ENCODE results near the gene SEMA3D. TPM values are rescaled to one million over a fixed set of nuclear protein-coding genes. Genes with fewer than 3 reads are reported as not detected.
A peak's percentile ranks its signal among the peaks of the same experiment; 100 is the strongest.

SEMA3D gene
- total RNA-seq, 4 donors from 2014 or later: 4.8 to 12.7 (median 9.8) TPM

DNA sequence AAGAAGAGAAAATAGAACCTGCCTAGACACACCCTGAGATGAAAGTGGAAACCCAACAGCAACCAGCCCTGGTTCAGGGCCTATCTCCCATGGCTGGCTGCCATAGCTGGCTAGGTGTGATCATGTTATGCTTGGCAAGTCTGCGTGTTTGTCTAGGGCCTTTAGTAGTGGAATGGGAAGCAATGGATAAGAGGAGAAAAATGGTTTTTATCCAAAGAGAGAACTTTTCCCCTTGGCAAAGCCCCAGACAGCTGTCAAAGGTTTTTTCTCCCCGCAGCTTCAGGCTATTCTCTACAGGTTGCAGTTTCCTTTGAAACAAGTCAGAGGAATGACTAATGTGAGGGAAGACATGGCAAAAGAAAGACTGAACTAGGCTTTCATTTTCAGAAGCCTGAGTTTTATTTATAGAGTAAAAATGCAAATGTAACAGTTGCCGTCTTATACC lies 161.5 kb downstream of the SEMA3D start:
- Histone ChIP-seq H3K36me3 (no peaks in the 10 kb centered on the region), H3K27me3 (no peaks in the 10 kb centered on the region), H3K4me1 (no peaks in the 10 kb centered on the region), H3K4me3 (no peak overlapping the region), H3K27ac (no peak overlapping the region), H3K9me3 (no peaks in the 10 kb centered on the region)
- DNase-seq (ENCODE audit: low spot score in 2 of 2): no peak
- TF ChIP-seq, protein P1, sequence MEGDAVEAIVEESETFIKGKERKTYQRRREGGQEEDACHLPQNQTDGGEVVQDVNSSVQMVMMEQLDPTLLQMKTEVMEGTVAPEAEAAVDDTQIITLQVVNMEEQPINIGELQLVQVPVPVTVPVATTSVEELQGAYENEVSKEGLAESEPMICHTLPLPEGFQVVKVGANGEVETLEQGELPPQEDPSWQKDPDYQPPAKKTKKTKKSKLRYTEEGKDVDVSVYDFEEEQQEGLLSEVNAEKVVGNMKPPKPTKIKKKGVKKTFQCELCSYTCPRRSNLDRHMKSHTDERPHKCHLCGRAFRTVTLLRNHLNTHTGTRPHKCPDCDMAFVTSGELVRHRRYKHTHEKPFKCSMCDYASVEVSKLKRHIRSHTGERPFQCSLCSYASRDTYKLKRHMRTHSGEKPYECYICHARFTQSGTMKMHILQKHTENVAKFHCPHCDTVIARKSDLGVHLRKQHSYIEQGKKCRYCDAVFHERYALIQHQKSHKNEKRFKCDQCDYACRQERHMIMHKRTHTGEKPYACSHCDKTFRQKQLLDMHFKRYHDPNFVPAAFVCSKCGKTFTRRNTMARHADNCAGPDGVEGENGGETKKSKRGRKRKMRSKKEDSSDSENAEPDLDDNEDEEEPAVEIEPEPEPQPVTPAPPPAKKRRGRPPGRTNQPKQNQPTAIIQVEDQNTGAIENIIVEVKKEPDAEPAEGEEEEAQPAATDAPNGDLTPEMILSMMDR (IDR thresholded peaks at IDR 0.05): no peak
- TF ChIP-seq POLR2A (IDR thresholded peaks at IDR 0.05): no peak
- TF ChIP-seq EP300 (IDR thresholded peaks at IDR 0.05): no peak
- WGBS, 2 donors: 66 to 78% methylated on average over 3 of the region's 3 CpGs

DNA sequence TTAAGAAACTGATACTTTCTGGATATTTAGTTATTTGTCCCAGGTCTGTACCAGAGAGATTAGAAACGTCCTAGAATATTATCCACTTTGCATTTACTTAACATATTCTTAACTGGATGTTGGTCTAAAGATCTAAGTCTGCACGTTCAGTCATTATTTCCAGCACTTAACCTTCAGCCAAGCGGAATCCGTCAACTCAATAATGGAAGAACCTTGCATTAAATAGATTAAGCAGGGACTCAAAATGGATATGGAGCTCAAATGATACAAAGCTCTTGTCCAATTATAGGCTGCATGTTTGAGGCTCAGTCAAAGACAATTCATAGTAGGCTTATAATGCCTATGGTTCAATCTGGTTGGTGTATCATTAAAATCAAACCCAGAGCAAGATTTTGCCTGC lies 162.9 kb downstream of the SEMA3D start:
- H3K4me1 ChIP-seq: no peaks in the 10 kb centered on the region
- no peak overlapping the region for H3K4me3 ChIP-seq
- H3K27ac ChIP-seq: no peak overlapping the region
- 76 to 81% methylated on average over 4 of the region's 4 CpGs for WGBS, 2 donors
- TF ChIP-seq POLR2A (IDR thresholded peaks at IDR 0.05) (no peak), EP300 (IDR thresholded peaks at IDR 0.05) (no peak)
- TF ChIP-seq, protein P1 (IDR thresholded peaks at IDR 0.05): no peak
- no peaks in the 10 kb centered on the region for H3K36me3 ChIP-seq
- H3K27me3 ChIP-seq: no peaks in the 10 kb centered on the region
- DNase-seq (ENCODE audit: low spot score in 2 of 2): no peak
- no peaks in the 10 kb centered on the region for H3K9me3 ChIP-seq

DNA sequence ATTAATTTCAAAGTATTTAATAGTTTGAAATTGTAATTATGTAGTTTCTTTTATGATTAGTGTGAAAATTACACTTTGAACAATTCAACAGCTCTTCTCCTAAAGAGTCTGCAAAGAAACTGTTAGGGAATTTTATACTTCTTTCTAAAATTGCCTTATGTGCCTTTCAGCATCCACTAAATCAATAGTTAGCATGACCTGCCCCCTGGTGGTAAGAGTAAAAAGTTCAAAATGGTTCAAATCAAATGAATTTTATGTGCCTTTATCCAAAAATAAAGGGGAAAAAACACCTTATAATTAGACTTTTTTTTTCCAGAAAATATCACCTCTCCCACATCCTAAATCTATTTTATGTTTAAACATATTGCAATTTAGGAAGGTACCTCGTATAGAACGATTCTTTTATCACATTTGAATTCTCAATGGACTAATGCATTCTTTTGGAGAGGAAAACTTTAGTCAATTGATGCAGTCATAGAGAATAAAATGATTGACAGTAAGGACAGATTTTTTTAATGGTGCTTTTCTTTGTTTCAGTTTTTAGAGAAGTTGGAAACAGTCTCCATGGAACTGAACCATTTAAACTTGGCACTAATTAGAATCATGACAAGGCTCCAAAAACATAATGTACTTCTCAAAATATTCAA lies 163.7 kb downstream of the SEMA3D start:
- WGBS, 2 donors: 8 to 17% methylated on average over 2 of the region's 2 CpGs
- TF ChIP-seq POLR2A (IDR thresholded peaks at IDR 0.05): no peak
- TF ChIP-seq, protein P1 (IDR thresholded peaks at IDR 0.05): peak; percentile 40 to 76 (median 56)
- no peak for TF ChIP-seq EP300 (IDR thresholded peaks at IDR 0.05)
- H3K4me1 ChIP-seq: no peaks in the 10 kb centered on the region

DNA sequence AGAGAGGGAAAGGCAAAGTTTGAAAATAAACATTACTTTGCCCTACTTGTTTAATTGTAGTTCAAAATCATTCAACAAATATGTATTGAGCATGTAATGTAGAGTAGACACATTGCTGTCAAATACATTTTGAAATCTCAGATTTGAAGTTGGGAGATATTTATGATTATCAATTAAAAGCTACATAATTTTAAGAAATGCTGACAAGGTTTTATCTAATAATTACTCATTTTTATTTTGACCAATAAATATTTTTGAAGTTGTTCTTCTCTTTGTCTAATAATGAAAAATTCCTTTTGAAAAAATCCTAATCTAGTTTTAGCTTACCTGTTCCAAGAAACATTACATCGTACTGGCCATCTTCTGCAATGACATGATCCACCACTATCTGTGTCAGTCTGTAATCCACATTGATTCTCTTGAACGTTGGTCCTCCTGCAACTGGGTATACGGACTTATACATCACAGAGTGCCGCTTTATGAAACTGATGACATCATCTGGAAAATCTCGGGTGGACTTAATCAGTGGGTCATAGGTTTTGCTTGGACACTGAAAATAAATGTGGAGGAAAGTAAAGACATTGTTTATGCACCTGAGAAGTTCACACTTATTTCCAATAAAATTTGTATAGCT lies 164.7 kb downstream of the SEMA3D start:
- Histone ChIP-seq H3K27ac (no peak overlapping the region), H3K36me3 (no peaks in the 10 kb centered on the region), H3K9me3 (no peaks in the 10 kb centered on the region), H3K4me1 (no peaks in the 10 kb centered on the region), H3K4me3 (no peak overlapping the region), H3K27me3 (no peaks in the 10 kb centered on the region)
- no peak for DNase-seq (ENCODE audit: low spot score in 2 of 2)
- WGBS, 2 donors: 74 to 77% methylated on average over 5 of the region's 5 CpGs
- TF ChIP-seq EP300 (IDR thresholded peaks at IDR 0.05) (no peak), POLR2A (IDR thresholded peaks at IDR 0.05) (no peak)
- TF ChIP-seq, protein P1 (IDR thresholded peaks at IDR 0.05): no peak

More for the DNA sequence above, 163.7 kb downstream of the SEMA3D start:
- H3K27me3 ChIP-seq: no peaks in the 10 kb centered on the region
- no peak overlapping the region for H3K4me3 ChIP-seq
- H3K27ac ChIP-seq: no peak overlapping the region
- no peaks in the 10 kb centered on the region for H3K36me3 ChIP-seq
- no peaks in the 10 kb centered on the region for H3K9me3 ChIP-seq
- peak in 1 of 2 donors; percentile 81 for DNase-seq (ENCODE audit: low spot score in 2 of 2)

DNA sequence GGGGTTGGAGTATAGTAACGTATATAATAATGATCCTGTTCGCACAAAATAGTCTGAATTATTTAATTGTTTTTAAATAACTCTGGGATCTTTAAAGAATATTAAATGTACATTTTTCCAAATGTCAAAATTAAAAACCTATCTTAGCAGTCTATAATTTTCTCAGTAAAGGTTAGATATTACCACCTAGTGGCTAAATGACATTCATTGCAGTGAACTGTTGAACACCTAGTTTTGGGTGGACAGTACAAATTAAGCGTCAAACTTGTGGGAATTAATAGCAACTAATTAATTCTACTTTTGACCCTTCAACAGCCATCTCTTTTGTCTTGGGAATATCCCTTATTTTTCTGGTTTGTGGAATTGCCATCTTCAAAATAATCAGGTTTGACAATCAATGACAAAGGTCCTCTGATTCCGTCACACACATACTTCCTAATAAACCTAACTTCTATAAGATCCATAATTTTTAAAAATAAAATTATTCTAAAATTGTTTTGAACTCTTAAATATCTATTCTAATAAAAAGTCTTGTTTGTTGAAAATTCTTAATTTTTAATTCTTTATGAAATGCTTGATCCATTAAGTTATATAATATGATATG lies 165.7 kb downstream of the SEMA3D start:
- Histone ChIP-seq H3K36me3 (no peaks in the 10 kb centered on the region), H3K27me3 (no peaks in the 10 kb centered on the region), H3K4me3 (no peak overlapping the region), H3K27ac (no peak overlapping the region), H3K9me3 (no peaks in the 10 kb centered on the region), H3K4me1 (no peaks in the 10 kb centered on the region)
- no peak for TF ChIP-seq EP300 (IDR thresholded peaks at IDR 0.05)
- TF ChIP-seq, protein P1 (IDR thresholded peaks at IDR 0.05): peak in 4 of 5 experiments; percentile 15 to 21 (median 18)
- TF ChIP-seq POLR2A (IDR thresholded peaks at IDR 0.05): no peak
- WGBS, 2 donors: 90 to 92% methylated on average over 4 of the region's 4 CpGs
- DNase-seq (ENCODE audit: low spot score in 2 of 2): no peak

All from tibial nerve (tissue), 4 donors.